Activated CD8-positive, alpha-beta memory T cell treated with anti-CD3 and anti-CD28 coated beads for 24 hours (primary cell): ENCODE data around the gene COL8A1.
"Not testable (repeated sequence)": the region's sequence is repeated elsewhere in the genome, so short reads cannot be mapped to it uniquely, and the experiment has no call there.

Source experiments
- DNase-seq: peaks from one replicate; pipeline ENCODE4 v3.0.0-alpha.2; 2020

COL8A1 gene

GRCh38 chr3:99712291-99712954 is 74.0 kb downstream of the COL8A1 start:
- no peak for DNase-seq

DNA sequence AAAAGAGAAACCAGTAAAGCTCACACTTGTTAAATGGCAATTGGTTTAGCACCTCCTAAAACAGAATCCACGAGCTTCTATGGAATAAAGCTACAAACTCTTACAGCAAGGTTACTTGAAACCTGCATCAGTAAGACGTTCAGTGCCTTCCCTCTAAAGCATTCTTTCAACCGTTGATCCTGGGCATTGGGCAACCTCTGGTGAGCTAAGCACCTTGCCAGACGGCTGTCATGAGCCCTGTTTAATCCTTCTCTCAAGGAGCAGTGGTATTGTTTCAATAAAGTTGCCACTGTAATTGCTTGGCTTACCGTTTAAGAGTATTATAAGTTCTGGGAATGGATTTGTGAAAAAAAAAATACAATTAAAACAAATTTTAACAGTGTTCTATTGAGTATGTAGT is 75.0 kb downstream of the COL8A1 start:
- no peak for DNase-seq

DNA sequence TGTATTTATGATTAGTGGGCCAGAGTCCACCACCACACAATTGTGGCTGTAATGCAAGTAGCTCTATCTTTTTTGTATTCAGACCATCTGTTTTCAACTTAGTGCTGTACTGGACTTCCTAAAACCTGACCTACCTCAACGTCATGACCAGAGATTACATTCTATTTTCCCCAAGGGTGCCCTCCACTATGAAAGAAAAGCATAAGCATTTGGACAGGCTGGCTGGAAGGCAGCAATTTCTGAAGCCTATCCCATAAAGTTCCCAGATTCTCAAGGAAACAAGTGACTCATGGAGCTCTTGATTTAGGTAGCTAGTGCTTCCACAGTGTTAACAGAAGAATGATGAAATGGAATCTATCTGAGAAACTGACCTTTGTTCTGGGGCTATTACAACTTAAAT is 75.8 kb downstream of the COL8A1 start:
- DNase-seq: no peak

DNA sequence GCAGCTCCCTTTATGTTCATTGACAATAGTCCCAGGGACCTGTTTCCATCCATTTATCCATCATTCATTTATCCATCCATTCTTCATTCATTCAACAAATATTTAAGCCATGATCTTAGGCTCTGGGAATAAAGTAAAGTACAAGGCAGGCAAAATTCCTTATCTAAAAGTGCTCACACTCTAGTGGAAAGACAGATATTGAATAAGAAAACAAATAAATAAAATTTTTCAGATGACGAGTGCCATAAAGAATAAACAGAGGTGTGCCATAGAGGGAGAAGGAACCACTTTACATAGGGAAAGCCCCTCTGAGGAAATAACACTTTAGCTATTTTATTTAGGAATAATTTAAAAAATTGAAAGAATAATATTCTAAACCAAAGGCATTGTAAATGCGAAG is 76.2 kb downstream of the COL8A1 start:
- no peak for DNase-seq

- DNase-seq: no peak
Observed at GRCh38 chr3:99716463-99716995, 78.1 kb downstream of the COL8A1 start.

DNA sequence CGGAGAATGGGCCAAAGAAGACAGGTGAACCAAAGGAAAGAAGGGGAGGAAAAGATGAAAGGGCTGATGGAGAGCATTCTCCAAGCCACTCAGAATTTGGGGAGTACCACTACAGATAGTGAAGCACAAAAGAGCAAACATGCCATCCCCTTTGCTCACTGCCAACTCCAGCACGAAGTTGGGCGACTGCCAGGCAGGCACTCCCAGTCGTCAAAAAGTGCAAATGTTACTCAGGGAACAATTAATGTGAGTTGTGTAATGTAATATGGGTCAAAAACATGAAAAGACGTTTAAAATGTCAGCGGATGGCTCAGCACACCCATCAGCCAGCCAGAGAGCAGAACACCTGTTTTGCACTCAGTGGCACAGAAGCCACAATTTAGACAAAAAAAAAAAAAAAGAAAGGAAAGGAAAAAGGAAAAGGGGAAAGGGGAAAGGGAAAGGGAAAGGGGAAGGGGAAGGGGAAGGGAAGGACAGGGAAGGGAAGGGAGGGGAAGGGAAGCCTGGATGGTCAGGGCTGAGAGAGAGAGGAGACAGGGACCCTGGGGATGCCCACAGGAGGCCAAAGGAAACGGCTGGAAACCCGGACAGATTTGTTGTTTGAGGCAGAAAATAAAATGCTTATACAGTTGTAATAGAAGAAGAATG is 82.7 kb downstream of the COL8A1 start:
- DNase-seq: no peak

DNA sequence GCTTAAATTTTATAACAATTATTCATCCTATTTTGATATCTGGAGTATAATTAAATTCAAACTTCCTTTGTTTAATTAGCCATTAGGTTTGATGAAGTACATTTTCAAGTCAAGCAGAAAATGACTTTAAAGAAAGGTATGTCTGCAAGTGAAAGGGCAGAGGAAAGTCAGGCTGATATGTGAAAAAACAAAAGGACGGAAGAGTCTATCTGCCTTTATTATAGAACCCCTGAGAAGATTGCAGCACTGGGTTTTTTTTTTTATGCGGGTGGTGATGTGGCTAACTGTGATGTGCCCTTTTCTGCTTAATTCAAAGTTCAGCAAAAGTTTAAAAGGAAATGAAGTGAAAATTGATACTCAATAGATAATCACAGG is 83.2 kb downstream of the COL8A1 start:
- no peak for DNase-seq

GRCh38 chr3:99724276-99724675 is 85.9 kb downstream of the COL8A1 start:
- DNase-seq: no peak

- DNase-seq: no peak
Observed at GRCh38 chr3:99730870-99731269, 92.5 kb downstream of the COL8A1 start.

DNA sequence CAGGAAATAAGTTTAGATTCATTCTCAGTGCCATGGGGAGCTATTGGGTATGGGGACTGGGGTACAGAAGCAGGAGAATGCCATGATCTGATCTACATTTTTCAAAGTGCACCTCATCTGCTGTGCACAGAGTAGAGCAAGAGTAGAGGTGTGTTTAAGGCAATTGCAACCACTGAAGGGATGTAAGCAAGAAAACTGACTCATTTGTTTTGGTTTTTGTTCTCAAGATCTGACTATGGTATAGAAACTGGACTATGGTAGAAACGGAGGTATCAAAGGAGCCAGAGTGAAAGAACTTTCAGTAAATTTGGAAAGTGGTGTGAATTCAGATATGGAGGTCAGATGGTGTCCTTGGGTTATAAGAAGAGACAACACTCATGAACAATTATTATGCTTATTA is 93.1 kb downstream of the COL8A1 start:
- no peak for DNase-seq

GRCh38 chr3:99740371-99740770 is 102.0 kb downstream of the COL8A1 start:
- not testable (repeated sequence) for DNase-seq

- DNase-seq: no peak
Observed at GRCh38 chr3:99741588-99741987, 103.2 kb downstream of the COL8A1 start.

DNA sequence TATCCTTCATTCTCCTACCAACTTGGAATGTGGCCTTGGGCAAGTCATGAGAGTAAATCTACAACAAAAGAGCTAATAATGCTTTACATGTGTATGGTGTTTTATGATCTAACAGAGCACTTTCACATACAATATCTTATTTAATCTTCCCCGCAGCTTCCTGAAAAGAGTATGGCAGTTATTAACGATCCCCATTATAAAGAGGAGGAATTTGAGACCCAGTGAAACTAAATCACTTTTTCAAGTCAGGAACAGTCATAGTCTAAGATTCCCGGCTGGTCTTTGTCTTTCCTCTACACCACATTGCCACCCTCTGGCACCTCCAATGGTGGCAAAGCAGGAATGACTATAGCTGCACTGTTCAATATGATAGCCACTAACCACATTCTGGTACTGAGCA is 109.5 kb downstream of the COL8A1 start:
- no peak for DNase-seq

- no peak for DNase-seq
Observed at GRCh38 chr3:99751649-99752048, 113.3 kb downstream of the COL8A1 start.

GRCh38 chr3:99753268-99753975 is 115.0 kb downstream of the COL8A1 start:
- DNase-seq: no peak

- DNase-seq: no peak
Observed at GRCh38 chr3:99755831-99756230, 117.4 kb downstream of the COL8A1 start.

- no peak for DNase-seq
Observed at GRCh38 chr3:99757966-99758365, 119.6 kb downstream of the COL8A1 start.

- no peak for DNase-seq
Observed at GRCh38 chr3:99758502-99759177, 120.2 kb downstream of the COL8A1 start.

GRCh38 chr3:99760031-99760430 is 121.6 kb downstream of the COL8A1 start:
- DNase-seq: no peak

GRCh38 chr3:99760629-99761028 is 122.2 kb downstream of the COL8A1 start:
- DNase-seq: no peak

DNA sequence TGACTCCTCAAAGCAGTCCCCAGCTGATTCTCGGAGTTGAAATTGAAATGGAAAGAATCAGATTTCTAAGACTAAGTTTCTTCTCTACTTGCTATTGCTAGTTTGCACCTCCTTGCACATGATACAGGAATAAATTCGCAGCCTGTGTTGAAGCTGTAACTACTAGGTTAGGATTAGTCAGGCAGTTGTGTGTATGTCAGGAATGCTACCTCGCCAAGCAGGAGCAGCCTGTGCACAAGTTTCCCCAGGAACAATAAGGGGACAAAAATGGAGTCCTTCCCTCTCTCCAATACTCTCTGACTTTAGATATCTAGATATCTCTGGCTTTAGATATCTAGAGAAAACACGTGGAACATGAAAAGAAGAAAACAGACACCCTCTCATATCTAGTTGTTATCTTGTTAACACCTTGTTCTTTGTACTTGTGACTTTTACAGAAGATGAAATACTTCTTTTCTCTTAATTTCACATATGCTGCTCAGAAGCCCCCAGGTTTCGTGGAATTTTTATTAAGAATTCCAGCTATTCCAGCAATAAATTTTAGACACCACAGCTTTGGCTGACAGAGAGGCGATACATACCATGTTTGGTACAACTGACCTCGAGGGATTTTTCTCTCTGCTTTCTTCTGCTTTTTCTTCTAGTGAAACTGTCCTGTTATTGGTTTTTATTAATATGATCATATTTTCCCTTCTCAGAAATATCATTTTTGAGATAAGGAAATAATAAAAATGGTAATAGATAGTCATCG is 123.2 kb downstream of the COL8A1 start:
- no peak for DNase-seq

- DNase-seq: no peak
Observed at GRCh38 chr3:99762901-99763300, 124.5 kb downstream of the COL8A1 start.

GRCh38 chr3:99764377-99764776 is 126.0 kb downstream of the COL8A1 start:
- DNase-seq: no peak
